ENCODE data around the gene RGS1. TPM values are rescaled to one million over a fixed set of nuclear protein-coding genes. Genes with fewer than 3 reads are reported as not detected.

RGS1 gene
- total and polyA plus RNA-seq, 2 of the 4 experiments (the other 2 are of a cell fraction): not detected

GRCh38 chr1:192527111-192527795, 48.3 kb upstream of the RGS1 start:
- Histone ChIP-seq H3K36me3 (ENCODE audit: control insufficient read depth, insufficient read depth, low read length) (no peaks in the 10 kb centered on the region), H3K27ac (ENCODE audit: insufficient read depth, low read length) (no peak overlapping the region), H2AK5ac (ENCODE audit: low read depth, low read length) (no peak overlapping the region), H3K23ac (ENCODE audit: low read depth, low read length) (no peak overlapping the region), H2BK20ac (ENCODE audit: low read depth, low read length) (no peak overlapping the region), H3K4me1 (ENCODE audit: control insufficient read depth, insufficient read depth, low read length) (peaks cover 7% of the 10 kb centered on the region; the same call in 1 of the 2 replicates), H2AFZ (replicated peaks; ENCODE audit: low read length, poor library complexity) (no peak overlapping the region), H3K4me2 (ENCODE audit: low read depth, low read length) (no peak overlapping the region), H4K5ac (ENCODE audit: low read depth, low read length) (no peak overlapping the region), H3K56ac (ENCODE audit: extremely low read depth, insufficient read depth, low read length) (no peak overlapping the region), H3K9me1 (ENCODE audit: insufficient read depth, low read length) (no peaks in the 10 kb centered on the region; the same call in 1 of the 2 replicates), H2BK5ac (ENCODE audit: low read depth, low read length, poor library complexity, severe bottlenecking) (no peak overlapping the region), H2BK15ac (ENCODE audit: low read depth, low read length) (no peak overlapping the region), H3K9ac (ENCODE audit: low read depth, low read length) (no peak overlapping the region), H2AK9ac (replicated peaks; ENCODE audit: low read depth, low read length, poor library complexity) (no peak overlapping the region), H3K79me1 (ENCODE audit: low read depth in 1 of 2, low read length in 2 of 2) (no peaks in the 10 kb centered on the region), H3K14ac (replicated peaks; ENCODE audit: low read depth, low read length) (no peak overlapping the region), H4K8ac (ENCODE audit: low read depth in 2 of 2, low read length in 2 of 2) (no peak overlapping the region), H4K20me1 (ENCODE audit: insufficient read depth, low read length) (no peaks in the 10 kb centered on the region), H3K18ac (ENCODE audit: low read depth, low read length) (no peak overlapping the region), H3K4ac (ENCODE audit: low read depth, low read length) (no peak overlapping the region), H3K9me3 (ENCODE audit: control insufficient read depth, insufficient read depth, low read length) (no peaks in the 10 kb centered on the region), H3K4me3 (ENCODE audit: insufficient read depth, low read depth, low read length) (no peak overlapping the region), H2BK120ac (ENCODE audit: low read depth, low read length) (no peak overlapping the region), H3K27me3 (ENCODE audit: control insufficient read depth, insufficient read depth, low read length) (no peaks in the 10 kb centered on the region), H4K91ac (ENCODE audit: insufficient read depth, low read depth, low read length) (no peak overlapping the region)
- POLR2A ChIA-PET (ENCODE audit: unreplicated experiment): no interaction called here
- 83% methylated on average over 1 of the region's 5 CpGs; no CpG with 5 or more reads in 1 of the 2 experiments for WGBS, 2 experiments (ENCODE audit: extremely low coverage in 2 of 2, insufficient read length in 1 of 2)
- TF ChIP-seq RCOR1 (IDR thresholded peaks at IDR 0.05; ENCODE audit: insufficient replicate concordance, low read length) (no peak), RAD21 (IDR thresholded peaks at IDR 0.05; ENCODE audit: low read length) (no peak), MAFK (IDR thresholded peaks at IDR 0.05; ENCODE audit: low read depth, low read length) (no peak), CEBPB (IDR thresholded peaks at IDR 0.05; ENCODE audit: low read depth, low read length) (no peak), SMC3 (IDR thresholded peaks at IDR 0.05; ENCODE audit: low read depth, low read length) (no peak), POLR2A (IDR thresholded peaks at IDR 0.05; ENCODE audit: low read depth, low read length) (no peak), FOS (IDR thresholded peaks at IDR 0.05; ENCODE audit: low read depth, low read length) (no peak), USF2 (IDR thresholded peaks at IDR 0.05; ENCODE audit: low read depth, low read length) (no peak), NFE2L2 (IDR thresholded peaks at IDR 0.05; ENCODE audit: low read depth, low read length) (no peak), MXI1 (IDR thresholded peaks at IDR 0.05; ENCODE audit: borderline replicate concordance, low read depth, low read length) (no peak), RFX5 (IDR thresholded peaks at IDR 0.05; ENCODE audit: low read depth, low read length) (no peak), MAZ (IDR thresholded peaks at IDR 0.05; ENCODE audit: borderline replicate concordance, low read depth, low read length) (no peak), CTCF (conservative IDR thresholded peaks at IDR 0.05; ENCODE audit: low read depth, low read length) (no peak), BHLHE40 (IDR thresholded peaks at IDR 0.05; ENCODE audit: low read depth, low read length) (no peak), CHD1 (IDR thresholded peaks at IDR 0.05; ENCODE audit: low read depth, low read length) (no peak)
- TF ChIP-seq, protein P1, sequence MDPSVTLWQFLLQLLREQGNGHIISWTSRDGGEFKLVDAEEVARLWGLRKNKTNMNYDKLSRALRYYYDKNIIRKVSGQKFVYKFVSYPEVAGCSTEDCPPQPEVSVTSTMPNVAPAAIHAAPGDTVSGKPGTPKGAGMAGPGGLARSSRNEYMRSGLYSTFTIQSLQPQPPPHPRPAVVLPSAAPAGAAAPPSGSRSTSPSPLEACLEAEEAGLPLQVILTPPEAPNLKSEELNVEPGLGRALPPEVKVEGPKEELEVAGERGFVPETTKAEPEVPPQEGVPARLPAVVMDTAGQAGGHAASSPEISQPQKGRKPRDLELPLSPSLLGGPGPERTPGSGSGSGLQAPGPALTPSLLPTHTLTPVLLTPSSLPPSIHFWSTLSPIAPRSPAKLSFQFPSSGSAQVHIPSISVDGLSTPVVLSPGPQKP (IDR thresholded peaks at IDR 0.05; ENCODE audit: borderline replicate concordance, low read depth, low read length): no peak
- intact Hi-C loops (cut with micrococcal nuclease) (no loop called here), dilution Hi-C loops (cut with HindIII; ENCODE audit: low sequenced_read_pairs, unreplicated experiment) (no loop called here), in situ Hi-C loops (cut with MboI; ENCODE audit: low sequenced_read_pairs) (no loop called here)
- CTCF ChIA-PET: interaction anchor here (0.7 to 1.4 kb wide), 2 partner anchors 14 to 20 kb away, joined by 3 to 5 read pairs; no protein-coding TSS in a partner anchor
- no peak for ATAC-seq (ENCODE audit: low read depth)
- no peak for DNase-seq
- BruUV-seq (replicated peaks): no TSS peak
